Kidney (tissue), 14 donors: ENCODE measurements around the gene SCARB2. TPM values are rescaled to one million over a fixed set of nuclear protein-coding genes. Genes with fewer than 3 reads are reported as not detected.

Source experiments
- DNase-seq, 5 donors: peaks; one replicate each; pipeline ENCODE4 v3.0.0-alpha.2; 2013 to 2020
- FAIRE-seq: peaks from 2 replicates; lab custom pipeline; 2012; peaks lifted over from hg19 to GRCh38; lab: Jason Lieb, UNC
- H3K27ac ChIP-seq, 2 donors: one replicate each; pipeline ENCODE4 v1.7.0; 2013; ENCODE audit warnings: low read depth in 2 of 2, low read length in 2 of 2, inconsistent platforms in 1 of 2
- H3K27me3 ChIP-seq: one replicate; pipeline ENCODE4 v1.7.1; 2013; ENCODE audit warnings: low read length, inconsistent platforms; ENCODE audit not compliant: control insufficient read depth, insufficient read depth
- H3K36me3 ChIP-seq, 3 donors: one replicate each; pipeline versions ENCODE4 v1.7.0 to v1.7.1; 2013; ENCODE audit warnings: low read length in 3 of 3, control low read depth in 1 of 3, inconsistent platforms in 1 of 3; ENCODE audit not compliant: insufficient read depth in 3 of 3, control insufficient read depth in 2 of 3
- H3K4me1 ChIP-seq, 3 donors: one replicate each; pipeline versions ENCODE4 v1.7.0 to v1.7.1; 2013; ENCODE audit warnings: low read length in 3 of 3, inconsistent platforms in 1 of 3, low read depth in 1 of 3; ENCODE audit not compliant: control insufficient read depth in 2 of 3, insufficient read depth in 2 of 3
- H3K4me3 ChIP-seq, 3 donors: one replicate each; pipeline versions ENCODE4 v1.7.0 to v1.8.1; 2013; ENCODE audit warnings: low read length in 3 of 3, control low read depth in 1 of 3, inconsistent platforms in 1 of 3
- H3K9ac ChIP-seq, 3 donors: one replicate each; pipeline versions ENCODE4 v1.7.0 to v1.7.1; 2013; ENCODE audit warnings: low read length in 3 of 3, control low read depth in 1 of 3, inconsistent platforms in 1 of 3
- H3K9me3 ChIP-seq, 3 donors: one replicate each; pipeline versions ENCODE4 v1.7.0 to v1.7.1; 2013; ENCODE audit warnings: low read length in 3 of 3, control low read depth in 1 of 3, inconsistent platforms in 1 of 3; ENCODE audit not compliant: control insufficient read depth in 2 of 3, insufficient read depth in 1 of 3
- intact Hi-C: fragments of 100-400 bp; cut with DNase I; formaldehyde crosslinking; loops from one replicate; pipeline ENCODE4 v1.11.1; 2022
- polyA plus RNA-seq: library from polyadenylated mRNA; stranded (reverse); fragments of 350-450 nt; fragmentation: Illumina TruSeq; extraction: RNeasy Lipid Tissue Mini Kit (QIAGEN cat#74804); gene quantifications from one replicate; pipeline ENCODE4 v1.2.3, GENCODE V29; 2014; ENCODE audit warnings: low read depth, low replicate concordance; ENCODE audit not compliant: insufficient read depth
- total RNA-seq: library from RNA; stranded (reverse); fragmentation: NEBNext Ultra II Directional; extraction: Animal tissue kit (Norgen Biotek cat#: 25700); gene quantifications from one replicate; pipeline ENCODE4 v1.2.1, GENCODE V29; 2021
- TF ChIP-seq, protein P1 (sequence below): IDR thresholded peaks from 3 replicates; pipeline ENCODE4 v1.5.1; 2012; ENCODE audit warnings: mild to moderate bottlenecking, moderate library complexity, borderline replicate concordance; ENCODE audit not compliant: insufficient read depth; ENCODE audit errors: extremely low read depth
- donor health status: control.
- donor health status: control.
- donor health status: control.
- donor health status: control.
- donor health status: control.
- donor health status: DM: yes; HTN: yes; CAD: no.
- donor health status: Normal renal cell carcinoma (clear cell type).

The SCARB2 gene
- total and polyA plus RNA-seq, 2 donors from 2014 or later: 75.5 to 151 TPM

DNA sequence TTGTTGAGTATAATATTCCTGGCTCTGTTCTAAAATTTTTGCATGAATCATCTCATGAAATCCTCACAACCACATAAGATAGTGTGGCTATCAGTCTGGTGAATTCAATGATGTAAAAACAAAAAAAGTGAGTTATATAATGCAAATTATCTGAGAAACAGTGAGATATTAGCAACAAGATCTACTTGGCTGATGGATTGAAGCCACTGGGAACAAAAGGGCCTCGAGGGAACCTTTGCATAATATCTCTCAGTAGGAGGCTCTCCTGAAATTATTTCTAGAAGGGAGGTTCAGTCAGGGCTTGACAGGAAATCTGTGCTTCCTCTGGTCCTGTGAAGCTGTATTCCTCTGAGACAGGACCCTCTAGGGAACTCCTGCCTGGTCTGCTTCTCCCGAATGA is 35.3 kb downstream of the SCARB2 start:
- FAIRE-seq (no peak), DNase-seq (no peak)
- Histone ChIP-seq H3K27me3 (no peaks in the 10 kb centered on the region), H3K4me1 (no peaks in the 10 kb centered on the region), H3K36me3 (peaks cover 0 to 24% (median 20%) of the 10 kb centered on the region in 3 donors), H3K4me3 (no peak overlapping the region), H3K27ac (no peak overlapping the region), H3K9me3 (no peaks in the 10 kb centered on the region), H3K9ac (no peak overlapping the region)
- intact Hi-C loops: no loop called here
- TF ChIP-seq, protein P1, sequence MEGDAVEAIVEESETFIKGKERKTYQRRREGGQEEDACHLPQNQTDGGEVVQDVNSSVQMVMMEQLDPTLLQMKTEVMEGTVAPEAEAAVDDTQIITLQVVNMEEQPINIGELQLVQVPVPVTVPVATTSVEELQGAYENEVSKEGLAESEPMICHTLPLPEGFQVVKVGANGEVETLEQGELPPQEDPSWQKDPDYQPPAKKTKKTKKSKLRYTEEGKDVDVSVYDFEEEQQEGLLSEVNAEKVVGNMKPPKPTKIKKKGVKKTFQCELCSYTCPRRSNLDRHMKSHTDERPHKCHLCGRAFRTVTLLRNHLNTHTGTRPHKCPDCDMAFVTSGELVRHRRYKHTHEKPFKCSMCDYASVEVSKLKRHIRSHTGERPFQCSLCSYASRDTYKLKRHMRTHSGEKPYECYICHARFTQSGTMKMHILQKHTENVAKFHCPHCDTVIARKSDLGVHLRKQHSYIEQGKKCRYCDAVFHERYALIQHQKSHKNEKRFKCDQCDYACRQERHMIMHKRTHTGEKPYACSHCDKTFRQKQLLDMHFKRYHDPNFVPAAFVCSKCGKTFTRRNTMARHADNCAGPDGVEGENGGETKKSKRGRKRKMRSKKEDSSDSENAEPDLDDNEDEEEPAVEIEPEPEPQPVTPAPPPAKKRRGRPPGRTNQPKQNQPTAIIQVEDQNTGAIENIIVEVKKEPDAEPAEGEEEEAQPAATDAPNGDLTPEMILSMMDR: no peak

DNA sequence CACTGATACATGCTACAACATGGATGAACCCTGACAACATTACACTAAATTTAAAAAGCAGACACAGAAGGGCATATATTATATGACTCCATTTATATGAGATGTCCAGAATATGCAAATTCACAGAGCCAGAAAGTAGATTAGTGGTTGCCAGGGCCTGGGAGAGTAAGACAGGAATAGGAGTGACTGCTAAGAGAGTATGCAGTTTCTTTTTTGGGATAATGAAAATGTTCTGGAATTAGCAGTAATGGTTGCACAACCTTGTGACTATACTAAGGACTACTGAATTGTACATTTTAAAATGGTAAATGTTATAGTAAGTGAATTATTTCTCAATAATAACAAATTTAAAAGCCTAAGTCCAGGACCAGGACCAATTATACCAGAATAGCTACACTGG is 35.9 kb downstream of the SCARB2 start:
- no peak overlapping the region for H3K9ac ChIP-seq
- no peak for FAIRE-seq
- intact Hi-C loops: no loop called here

DNA sequence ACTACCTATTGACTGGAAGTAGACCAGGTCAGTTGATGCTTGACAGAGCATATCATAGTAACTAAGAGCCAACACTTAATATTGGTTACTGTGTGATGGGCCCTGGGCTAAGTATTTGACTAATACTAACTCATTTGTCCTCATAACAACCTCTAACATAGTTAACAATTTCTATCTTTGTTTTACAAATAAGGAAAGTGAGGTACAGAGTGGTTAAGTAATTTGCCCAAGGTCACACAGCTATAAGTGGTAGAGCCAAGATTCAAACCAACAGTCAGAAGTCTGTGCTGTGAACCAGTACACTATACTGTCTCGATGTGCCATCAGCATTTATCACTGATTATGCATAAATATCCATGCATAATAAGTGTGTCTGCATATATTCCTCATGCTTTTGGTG is 38.3 kb downstream of the SCARB2 start:
- no peak overlapping the region for H3K4me3 ChIP-seq
- intact Hi-C loops: no loop called here
- DNase-seq: no peak
- H3K9me3 ChIP-seq: no peaks in the 10 kb centered on the region
- no peaks in the 10 kb centered on the region for H3K27me3 ChIP-seq
- FAIRE-seq: no peak
- TF ChIP-seq, protein P1: no peak
- no peak overlapping the region for H3K9ac ChIP-seq
- no peak overlapping the region for H3K27ac ChIP-seq
- peaks cover 0 to 39% (median 24%) of the 10 kb centered on the region in 3 donors for H3K36me3 ChIP-seq
- no peaks in the 10 kb centered on the region for H3K4me1 ChIP-seq

More for the DNA sequence above, 35.9 kb downstream of the SCARB2 start:
- no peaks in the 10 kb centered on the region for H3K4me1 ChIP-seq
- DNase-seq: no peak
- no peaks in the 10 kb centered on the region for H3K9me3 ChIP-seq
- H3K27ac ChIP-seq: no peak overlapping the region
- no peak overlapping the region for H3K4me3 ChIP-seq
- TF ChIP-seq, protein P1: no peak
- H3K36me3 ChIP-seq: peaks cover 0 to 29% (median 24%) of the 10 kb centered on the region in 3 donors
- no peaks in the 10 kb centered on the region for H3K27me3 ChIP-seq

DNA sequence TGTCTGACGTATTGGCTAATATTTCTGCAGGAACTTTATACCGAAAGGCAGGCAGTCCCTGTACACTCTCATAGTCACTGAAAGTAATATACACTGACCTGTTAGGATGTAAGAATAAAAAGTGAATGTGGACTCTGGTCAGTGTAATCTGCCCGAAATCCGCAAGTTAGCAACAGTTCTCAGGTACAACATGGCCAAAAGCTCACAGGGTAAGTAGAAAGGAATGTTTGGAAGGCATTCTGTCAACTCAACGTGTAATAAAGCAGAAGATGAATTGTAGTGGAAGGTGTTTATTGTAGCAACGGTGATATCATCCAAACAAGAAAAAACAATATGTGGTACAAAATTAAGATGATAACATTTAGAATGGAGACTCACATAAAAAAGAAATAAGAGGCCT is 39.4 kb downstream of the SCARB2 start:
- peaks cover 0 to 39% (median 24%) of the 10 kb centered on the region in 3 donors for H3K36me3 ChIP-seq
- H3K27ac ChIP-seq: no peak overlapping the region

More for the DNA sequence above, 39.4 kb downstream of the SCARB2 start:
- H3K9me3 ChIP-seq: no peaks in the 10 kb centered on the region
- no peaks in the 10 kb centered on the region for H3K27me3 ChIP-seq
- intact Hi-C loops: no loop called here
- H3K9ac ChIP-seq: no peak overlapping the region
- DNase-seq (no peak), FAIRE-seq (no peak)
- no peaks in the 10 kb centered on the region for H3K4me1 ChIP-seq
- H3K4me3 ChIP-seq: no peak overlapping the region
- TF ChIP-seq, protein P1: no peak
